Astrocyte of the hippocampus (primary cell): ENCODE measurements around the gene TRAF2.
"Not testable (repeated sequence)": the region's sequence is repeated elsewhere in the genome, so short reads cannot be mapped to it uniquely, and the experiment has no call there.

Experiments
- DNase-seq: peaks from one replicate; pipeline ENCODE4 v3.0.0; 2011; ENCODE audit warnings: low read depth, low spot score

The TRAF2 gene

GRCh38 chr9:136882109-136882946 lies 4.0 kb upstream of the TRAF2 start:
- peak; percentile 82 for DNase-seq

- not testable (repeated sequence) for DNase-seq
These were observed 3.4 kb upstream of the TRAF2 start for GRCh38 chr9:136882947-136883283.

GRCh38 chr9:136883670-136884069 lies 2.6 kb upstream of the TRAF2 start:
- not testable (repeated sequence) for DNase-seq

GRCh38 chr9:136886610-136887597 lies 588 bp downstream of the TRAF2 start:
- peak; percentile 56 for DNase-seq

GRCh38 chr9:136888454-136888853 lies 2.1 kb downstream of the TRAF2 start:
- DNase-seq: no peak

- DNase-seq: no peak
These were observed 3.5 kb downstream of the TRAF2 start for GRCh38 chr9:136889858-136890257.

GRCh38 chr9:136890661-136891060 lies 4.3 kb downstream of the TRAF2 start:
- DNase-seq: no peak

GRCh38 chr9:136896027-136896426 lies 9.7 kb downstream of the TRAF2 start:
- no peak for DNase-seq

GRCh38 chr9:136898483-136899100 lies 12.3 kb downstream of the TRAF2 start:
- DNase-seq: no peak

GRCh38 chr9:136899196-136899595 lies 12.9 kb downstream of the TRAF2 start:
- no peak for DNase-seq

GRCh38 chr9:136900556-136900955 lies 14.2 kb downstream of the TRAF2 start:
- no peak for DNase-seq

- DNase-seq: no peak
These were observed 14.7 kb downstream of the TRAF2 start for GRCh38 chr9:136900988-136901515.

GRCh38 chr9:136901516-136902258 lies 15.4 kb downstream of the TRAF2 start:
- peak; percentile 70 for DNase-seq

- DNase-seq: peak; percentile 91
These were observed 16.0 kb downstream of the TRAF2 start for GRCh38 chr9:136902259-136902821.

GRCh38 chr9:136903041-136903554 lies 16.8 kb downstream of the TRAF2 start:
- no peak for DNase-seq

GRCh38 chr9:136906266-136906665 lies 19.9 kb downstream of the TRAF2 start:
- DNase-seq: no peak

- no peak for DNase-seq
These were observed 20.9 kb downstream of the TRAF2 start for GRCh38 chr9:136907011-136907914.

GRCh38 chr9:136910197-136910900 lies 24.0 kb downstream of the TRAF2 start:
- DNase-seq: no peak

GRCh38 chr9:136910901-136911245 lies 24.6 kb downstream of the TRAF2 start:
- DNase-seq: no peak
